ENCODE results near the gene PROX1.

Gene PROX1

GRCh38 chr1:213997038-213997771 is 9.4 kb downstream of the PROX1 start:
- in situ Hi-C loops (cut with MboI; ENCODE audit: low sequenced_read_pairs), result no loop called here

- in situ Hi-C loops (cut with MboI; ENCODE audit: low sequenced_read_pairs), result no loop called here
Measured at GRCh38 chr1:213997772-213998107, 10.0 kb downstream of the PROX1 start.

DNA sequence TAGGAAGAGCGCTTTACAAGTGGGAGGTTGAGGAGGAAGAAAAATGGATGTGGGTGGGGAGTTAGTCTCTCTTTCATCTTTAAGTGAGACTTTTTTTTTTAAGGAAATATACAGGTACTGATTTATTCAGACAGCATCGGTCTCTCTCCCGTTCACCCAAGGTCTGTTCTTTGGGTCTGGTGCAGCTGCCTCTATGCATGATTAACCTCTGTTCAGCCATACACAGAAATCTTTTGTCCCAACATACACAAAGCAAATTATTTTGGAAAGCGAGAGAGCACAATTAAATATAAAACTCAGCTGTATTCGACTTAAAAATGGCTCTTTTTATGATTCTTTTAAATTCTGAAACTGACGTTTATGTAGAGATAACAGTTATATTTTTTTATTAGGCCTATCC is 11.0 kb downstream of the PROX1 start:
- in situ Hi-C loops (cut with MboI; ENCODE audit: low sequenced_read_pairs), result no loop called here

DNA sequence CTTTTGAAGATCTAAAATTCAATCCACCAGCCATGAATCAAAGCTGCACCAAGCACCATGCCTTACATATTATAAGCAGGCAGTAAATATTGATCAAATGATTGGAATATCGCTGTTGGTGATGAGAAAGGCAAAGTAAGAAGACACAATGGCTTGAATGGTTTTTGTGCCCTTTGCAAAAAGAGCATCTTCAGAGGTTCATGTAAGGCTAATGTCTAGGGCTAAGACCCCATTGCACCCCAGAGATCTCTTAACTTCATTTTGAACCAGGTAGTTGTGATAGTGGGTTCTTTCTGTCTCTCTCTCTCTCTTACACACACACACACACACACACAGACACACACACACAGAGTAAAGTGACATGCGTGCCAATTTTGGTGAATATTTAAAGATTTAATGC is 12.0 kb downstream of the PROX1 start:
- in situ Hi-C loops (cut with MboI; ENCODE audit: low sequenced_read_pairs), result no loop called here

GRCh38 chr1:214002060-214002459 is 14.3 kb downstream of the PROX1 start:
- in situ Hi-C loops (cut with MboI; ENCODE audit: low sequenced_read_pairs), result no loop called here

- in situ Hi-C loops (cut with MboI; ENCODE audit: low sequenced_read_pairs), result no loop called here
Measured at GRCh38 chr1:214002472-214002871, 14.7 kb downstream of the PROX1 start.

DNA sequence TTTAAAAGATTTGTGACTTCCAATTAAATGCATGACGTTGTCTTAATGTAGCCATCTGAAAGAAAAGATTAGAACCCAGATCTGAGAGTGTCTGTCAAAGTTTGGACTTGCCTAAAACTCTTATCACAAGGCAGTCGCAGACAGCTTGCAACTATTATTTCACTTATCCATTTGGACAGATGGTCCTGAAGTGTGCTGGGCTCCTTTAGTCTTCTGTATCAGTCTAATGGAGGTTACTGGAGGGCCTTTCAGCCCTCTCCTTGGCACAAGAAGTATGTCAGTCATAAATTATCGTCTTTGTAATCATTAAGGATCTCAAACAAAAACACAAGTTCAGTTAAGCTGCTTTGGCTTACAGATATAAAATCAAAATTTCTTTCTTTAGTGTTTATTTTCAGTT is 15.5 kb downstream of the PROX1 start:
- in situ Hi-C loops (cut with MboI; ENCODE audit: low sequenced_read_pairs), result no loop called here

DNA sequence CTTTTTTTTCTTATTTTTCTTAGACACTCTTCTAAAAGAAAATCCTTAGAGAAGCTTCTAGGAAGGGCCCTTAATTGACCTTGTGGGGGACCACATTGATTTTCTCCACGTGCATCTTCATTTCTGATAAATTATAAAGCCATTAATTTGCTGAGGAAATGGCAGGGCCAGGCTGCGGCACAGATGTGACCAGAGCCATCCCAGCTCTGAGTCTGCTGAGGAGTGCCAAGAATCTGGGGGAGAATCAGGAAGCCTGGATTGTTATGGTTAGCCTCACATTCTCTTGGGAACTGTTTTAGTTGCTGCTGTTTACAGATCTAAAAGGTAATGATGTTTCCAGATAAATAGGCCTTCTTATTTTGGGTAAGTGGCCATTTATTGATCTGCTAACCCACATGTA is 16.2 kb downstream of the PROX1 start:
- in situ Hi-C loops (cut with MboI; ENCODE audit: low sequenced_read_pairs), result no loop called here

GRCh38 chr1:214004795-214005194 is 17.0 kb downstream of the PROX1 start:
- in situ Hi-C loops (cut with MboI; ENCODE audit: low sequenced_read_pairs), result no loop called here

DNA sequence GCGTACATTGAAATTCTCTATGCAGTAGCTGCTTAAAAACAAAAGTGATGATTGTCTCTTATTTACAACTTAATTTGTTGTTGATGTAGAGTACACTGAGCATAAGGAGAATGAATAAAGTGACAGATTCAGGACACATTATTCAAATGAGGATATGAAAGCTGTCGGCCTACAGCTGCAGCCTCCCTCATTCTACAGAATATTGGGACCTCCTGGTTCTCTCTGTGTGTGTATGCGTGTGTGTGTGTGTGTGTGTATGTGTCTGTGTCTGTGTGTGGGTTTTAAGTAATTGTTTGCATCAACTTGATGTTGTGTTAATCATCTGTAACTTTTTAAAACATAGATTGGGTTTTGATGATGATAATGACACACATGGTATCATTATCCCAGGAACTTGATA is 17.9 kb downstream of the PROX1 start:
- in situ Hi-C loops (cut with MboI; ENCODE audit: low sequenced_read_pairs), result no loop called here

DNA sequence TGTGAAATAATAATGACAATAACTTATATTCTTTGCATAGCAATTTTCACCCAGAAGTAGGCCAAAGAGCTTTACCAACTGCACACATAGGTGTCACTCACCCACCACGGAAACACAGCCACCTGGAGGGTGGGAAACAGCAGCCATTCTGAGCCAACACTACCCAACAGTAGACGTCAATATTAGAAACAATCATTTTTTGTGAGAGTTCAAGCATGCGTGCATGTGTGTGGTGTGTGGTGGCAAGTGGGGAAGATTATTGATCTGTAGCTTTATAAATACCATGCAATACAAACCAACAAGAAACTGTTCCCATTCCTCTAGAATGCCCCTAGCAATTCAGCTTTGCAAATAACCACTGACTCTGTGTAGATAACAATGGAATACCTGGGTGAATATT is 19.1 kb downstream of the PROX1 start:
- in situ Hi-C loops (cut with MboI; ENCODE audit: low sequenced_read_pairs), result no loop called here

DNA sequence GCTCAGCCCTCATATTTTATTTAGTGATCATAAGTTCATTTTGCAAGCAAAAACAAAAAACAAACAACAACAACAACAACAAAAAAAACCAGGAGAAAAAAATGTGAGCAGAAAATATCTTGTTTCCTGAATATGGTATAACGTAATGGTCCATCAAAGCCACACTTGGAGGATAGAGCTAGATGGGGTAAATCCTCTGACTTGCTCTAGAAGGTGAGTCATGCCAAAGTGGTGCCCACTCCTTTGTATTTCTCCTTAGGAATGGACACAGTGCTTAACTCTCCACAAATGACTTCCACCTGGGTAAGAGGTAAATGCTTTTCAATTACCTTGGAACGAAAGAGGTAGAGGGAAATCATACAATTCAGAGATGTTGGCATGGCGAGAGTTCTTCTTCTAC is 20.6 kb downstream of the PROX1 start:
- in situ Hi-C loops (cut with MboI; ENCODE audit: low sequenced_read_pairs), result no loop called here

GRCh38 chr1:214008791-214009422 is 21.1 kb downstream of the PROX1 start:
- in situ Hi-C loops (cut with MboI; ENCODE audit: low sequenced_read_pairs), result no loop called here

GRCh38 chr1:214009423-214010196 is 21.8 kb downstream of the PROX1 start:
- in situ Hi-C loops (cut with MboI; ENCODE audit: low sequenced_read_pairs), result no loop called here

- in situ Hi-C loops (cut with MboI; ENCODE audit: low sequenced_read_pairs), result no loop called here
Measured at GRCh38 chr1:214010197-214010573, 22.4 kb downstream of the PROX1 start.

GRCh38 chr1:214010717-214011116 is 22.9 kb downstream of the PROX1 start:
- in situ Hi-C loops (cut with MboI; ENCODE audit: low sequenced_read_pairs), result no loop called here

DNA sequence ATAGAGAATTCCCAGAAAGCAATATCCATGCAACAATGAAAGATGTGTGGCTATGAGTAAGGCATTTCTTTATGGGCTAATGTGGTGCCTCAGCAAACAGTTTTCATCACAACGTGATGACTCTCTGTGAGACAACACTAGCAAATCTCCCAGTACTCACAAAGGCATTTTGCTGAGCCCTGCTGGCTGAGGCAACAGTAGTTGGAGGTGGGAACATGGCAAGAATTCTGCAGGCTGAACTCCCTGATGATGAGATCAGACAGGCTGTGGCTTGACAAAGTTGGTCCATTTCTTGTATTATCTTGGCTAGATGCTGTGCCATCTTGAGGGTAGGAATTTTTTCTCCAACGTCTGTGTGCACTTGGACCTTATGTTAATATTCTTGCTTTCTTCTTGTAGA is 24.6 kb downstream of the PROX1 start:
- in situ Hi-C loops (cut with MboI; ENCODE audit: low sequenced_read_pairs), result no loop called here

- in situ Hi-C loops (cut with MboI; ENCODE audit: low sequenced_read_pairs), result no loop called here
Measured at GRCh38 chr1:214013614-214014377, 26.0 kb downstream of the PROX1 start.

DNA sequence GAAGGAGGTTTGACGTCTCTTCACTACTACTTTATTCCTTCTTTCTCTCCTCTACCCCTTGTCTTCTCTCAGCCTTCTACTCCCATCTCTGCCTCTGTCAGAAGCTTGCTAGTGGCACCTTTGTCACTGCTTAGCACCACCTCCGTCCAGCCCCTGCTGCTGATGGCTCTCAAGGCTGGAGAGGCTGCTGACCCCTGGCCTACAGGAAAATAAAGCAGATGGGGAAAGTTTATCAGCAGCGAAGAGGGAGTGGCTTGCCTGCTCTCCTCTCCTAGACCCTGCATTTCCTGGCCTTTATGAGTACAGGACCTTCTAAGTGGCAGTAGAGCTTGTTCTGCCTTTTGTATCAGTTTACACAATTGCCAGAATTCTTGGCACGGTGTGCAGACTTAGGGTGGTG is 27.0 kb downstream of the PROX1 start:
- in situ Hi-C loops (cut with MboI; ENCODE audit: low sequenced_read_pairs), result no loop called here

DNA sequence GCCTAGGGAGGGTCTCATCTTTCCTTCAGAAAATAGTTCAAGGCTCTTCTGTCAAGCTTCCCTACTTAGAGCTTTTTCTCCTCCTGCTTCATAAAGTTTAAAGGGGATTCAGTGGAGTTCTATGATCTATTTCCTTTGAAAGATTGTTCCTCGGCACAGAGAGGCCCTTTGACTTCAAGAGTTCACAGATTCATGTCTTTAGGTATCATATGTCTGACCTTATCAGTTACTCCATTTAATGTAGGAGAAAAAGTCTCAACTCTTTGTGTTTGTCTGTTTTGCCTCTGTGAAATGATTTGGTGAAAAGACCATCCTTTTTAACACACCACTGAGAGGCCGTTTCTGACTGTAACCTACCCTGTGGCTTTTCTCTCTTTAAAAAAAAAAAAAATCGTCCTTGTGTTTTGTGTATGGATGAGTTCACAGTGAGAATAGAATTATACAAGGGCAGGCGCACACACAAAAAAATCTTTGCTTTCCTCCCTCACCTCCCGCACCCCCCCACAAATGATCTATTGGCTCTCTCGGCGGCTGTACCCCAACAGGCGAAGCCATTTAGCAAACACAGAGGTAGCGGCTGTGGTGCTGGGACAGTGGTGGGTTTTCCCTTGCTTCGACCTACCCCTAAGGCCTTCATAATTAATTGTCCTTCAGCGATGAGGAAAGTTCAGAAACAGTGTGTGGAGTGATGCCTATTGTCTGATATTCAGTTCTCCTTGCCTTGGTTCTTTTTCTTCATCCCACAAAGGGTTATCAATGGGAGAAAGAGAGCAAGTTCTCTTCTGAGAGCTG is 29.6 kb downstream of the PROX1 start:
- in situ Hi-C loops (cut with MboI; ENCODE audit: low sequenced_read_pairs), result no loop called here
